Activated gamma-delta T cell (primary cell): ENCODE data around the gene RPH3AL.
"Not testable (repeated sequence)": the region's sequence is repeated elsewhere in the genome, so short reads cannot be mapped to it uniquely, and the experiment has no call there.

ENCODE experiments used
- DNase-seq: peaks from one replicate; lab custom pipeline; 2025; lab: John Stamatoyannopoulos, UW

RPH3AL gene

GRCh38 chr17:237406-237955 lies 115.1 kb downstream of the RPH3AL start:
- DNase-seq = no peak

- DNase-seq = no peak
Observed at GRCh38 chr17:236641-237405, 115.8 kb downstream of the RPH3AL start.

- DNase-seq = no peak
Observed at GRCh38 chr17:235831-236640, 116.6 kb downstream of the RPH3AL start.

GRCh38 chr17:234994-235830 lies 117.4 kb downstream of the RPH3AL start:
- not testable (repeated sequence) for DNase-seq

GRCh38 chr17:234163-234993 lies 118.2 kb downstream of the RPH3AL start:
- DNase-seq = not testable (repeated sequence)

GRCh38 chr17:233473-233941 lies 119.1 kb downstream of the RPH3AL start:
- DNase-seq = no peak

- no peak for DNase-seq
Observed at GRCh38 chr17:231966-232807, 120.4 kb downstream of the RPH3AL start.

- no peak for DNase-seq
Observed at GRCh38 chr17:231191-231965, 121.2 kb downstream of the RPH3AL start.

- DNase-seq = no peak
Observed at GRCh38 chr17:230395-230770, 122.2 kb downstream of the RPH3AL start.

- no peak for DNase-seq
Observed at GRCh38 chr17:229709-230394, 122.8 kb downstream of the RPH3AL start.

- no peak for DNase-seq
Observed at GRCh38 chr17:228951-229708, 123.5 kb downstream of the RPH3AL start.

GRCh38 chr17:227946-228615 lies 124.5 kb downstream of the RPH3AL start:
- no peak for DNase-seq

GRCh38 chr17:227078-227945 lies 125.3 kb downstream of the RPH3AL start:
- no peak for DNase-seq

- DNase-seq = no peak
Observed at GRCh38 chr17:226108-227077, 126.2 kb downstream of the RPH3AL start.

- DNase-seq = no peak
Observed at GRCh38 chr17:225551-225950, 127.1 kb downstream of the RPH3AL start.
